Measurements from ENCODE around the gene NQO2. TPM values are rescaled to one million over a fixed set of nuclear protein-coding genes. Genes with fewer than 3 reads are reported as not detected.

NQO2 gene
- total and polyA plus RNA-seq, 2 of the 13 experiments (the other 11 are each of a cell fraction or from before 2014, with no cell fraction given) = 32.2 to 56.5 TPM

DNA sequence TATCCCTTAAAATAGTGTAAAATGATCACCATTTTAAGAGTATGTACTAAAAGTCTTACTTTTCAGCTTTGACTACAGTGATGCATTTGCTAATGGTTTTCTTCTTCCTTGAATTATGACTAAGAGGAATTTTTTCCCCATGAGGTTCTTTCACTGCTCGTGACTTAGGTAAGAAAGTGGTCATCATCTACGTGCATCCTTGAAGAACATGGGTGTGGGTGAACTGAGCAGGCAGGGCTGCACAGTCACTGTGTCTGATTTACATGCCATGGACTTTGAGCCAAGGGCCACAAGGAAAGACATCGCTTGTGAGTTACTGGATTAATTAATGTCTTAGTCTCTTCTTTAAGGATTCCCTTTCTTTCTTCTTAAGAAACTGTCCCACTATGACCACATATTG lies 33.3 kb downstream of the NQO2 start (continued):
- TF ChIP-seq, protein P1, sequence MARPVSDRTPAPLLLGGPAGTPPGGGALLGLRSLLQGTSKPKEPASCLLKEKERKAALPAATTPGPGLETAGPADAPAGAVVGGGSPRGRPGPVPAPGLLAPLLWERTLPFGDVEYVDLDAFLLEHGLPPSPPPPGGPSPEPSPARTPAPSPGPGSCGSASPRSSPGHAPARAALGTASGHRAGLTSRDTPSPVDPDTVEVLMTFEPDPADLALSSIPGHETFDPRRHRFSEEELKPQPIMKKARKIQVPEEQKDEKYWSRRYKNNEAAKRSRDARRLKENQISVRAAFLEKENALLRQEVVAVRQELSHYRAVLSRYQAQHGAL (CRISPR knock-in tag; IDR thresholded peaks at IDR 0.05; ENCODE audit: not compliant biosample characterization) = no peak
- TF ChIP-seq TARDBP (CRISPR knock-in tag; IDR thresholded peaks at IDR 0.05) (no peak), ISL2 (CRISPR knock-in tag; IDR thresholded peaks at IDR 0.05) (no peak), MTA3 (CRISPR knock-in tag; IDR thresholded peaks at IDR 0.05) (no peak), ZBTB20 (CRISPR knock-in tag; IDR thresholded peaks at IDR 0.05; ENCODE audit: borderline replicate concordance, low read depth) (no peak), KLF16 (CRISPR knock-in tag; IDR thresholded peaks at IDR 0.05) (no peak)

DNA sequence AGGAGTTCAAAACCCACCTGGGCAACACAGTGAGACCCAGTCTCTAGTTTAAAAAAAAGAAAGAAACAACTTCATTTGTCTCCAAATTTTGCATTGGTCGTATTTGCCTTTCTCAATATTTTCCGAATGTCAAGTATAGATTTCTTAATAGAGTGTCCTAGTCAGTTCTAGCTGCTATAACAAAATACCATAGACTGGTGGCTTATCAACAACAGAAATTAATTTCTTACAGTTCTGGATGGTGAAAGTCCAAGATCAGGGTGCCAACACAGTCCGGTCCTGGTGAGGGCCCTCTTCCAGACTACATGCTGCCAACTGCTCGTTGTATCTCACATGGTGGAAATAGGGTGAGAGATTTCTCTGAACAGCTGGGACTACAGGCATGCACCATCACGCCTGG lies 34.0 kb downstream of the NQO2 start:
- Histone ChIP-seq H3K27me3 (ENCODE audit: control insufficient read depth in 1 of 2, insufficient read depth in 2 of 2, low read length in 2 of 2) (peaks cover 0 to 26% of the 10 kb centered on the region in 2 experiments; a peak in 3 of 5 replicates), H3K4me2 (ENCODE audit: low read depth, low read length) (no peak overlapping the region), H3K9me3 (ENCODE audit: low read length) (no peaks in the 10 kb centered on the region), H2AFZ (ENCODE audit: low read length) (no peak overlapping the region), H3K27ac (ENCODE audit: extremely low read length, insufficient read depth, low read length) (no peak overlapping the region), H4K20me1 (ENCODE audit: insufficient read depth, low read length) (no peaks in the 10 kb centered on the region), H3K36me3 (replicated peaks in 1 of 2; ENCODE audit: control insufficient read depth in 1 of 2, insufficient read depth in 2 of 2, low read length in 2 of 2) (no peaks in the 10 kb centered on the region), H3K4me3 (replicated peaks in 1 of 3; ENCODE audit: insufficient read depth in 1 of 3, low read depth in 2 of 3, low read length in 3 of 3) (no peak overlapping the region), H3K9ac (ENCODE audit: insufficient read depth, low read depth, low read length) (no peak overlapping the region), H3K4me1 (ENCODE audit: insufficient read depth, low read length) (peaks cover 20% of the 10 kb centered on the region), H3K79me2 (ENCODE audit: insufficient read depth, low read length) (no peaks in the 10 kb centered on the region)
- no peak for ATAC-seq
- 59% methylated on average over 5 of the region's 5 CpGs for WGBS (ENCODE audit: low lambda C conversion rate)
- ChIA-PET CTCF (ENCODE audit: low intra/inter-chr PET ratio, low total read pairs) (no interaction called here), POLR2A (interaction anchor here (0.6 kb wide), 1 partner anchor 8 kb away, joined by 4 read pairs; no protein-coding TSS in a partner anchor)
- TF ChIP-seq ZNF12 (CRISPR knock-in tag; IDR thresholded peaks at IDR 0.05) = peak; percentile 81; the same call in 1 of the 2 replicates
- TF ChIP-seq SOX6 (IDR thresholded peaks at IDR 0.05) = no peak
- no peak for TF ChIP-seq SOX6 (CRISPR knock-in tag; IDR thresholded peaks at IDR 0.05)
- in situ Hi-C loops (cut with HindIII; ENCODE audit: extremely low pct_ligation_motif_present, low pct_unique_long_range_greater_than_20kb) (no loop called here), intact Hi-C loops (cut with micrococcal nuclease; ENCODE audit: unreplicated experiment) (no loop called here)
- FAIRE-seq = no peak
- DNase-seq (ENCODE audit: low spot score) = no peak
- no TSS peak for BruUV-seq (replicated peaks)
